Hematopoietic multipotent progenitor cell treated with erythropoietin and hydrocortisone succinate and interleukin-3 and kit ligand, for 4 days (in vitro differentiated cells): Measurements from ENCODE around the gene ASB4.
A peak's percentile ranks its signal among the peaks of the same experiment; 100 is the strongest.
"Not testable (repeated sequence)": the region's sequence is repeated elsewhere in the genome, so short reads cannot be mapped to it uniquely, and the experiment has no call there.

Experiments
- DNase-seq: peaks from one replicate; pipeline ENCODE4 v3.0.0-alpha.2; 2015

ASB4 gene

GRCh38 chr7:95485391-95486123 is at the start of gene ASB4:
Gene ASB4 (plus strand): TSS chr7:95485943. CDS start chr7:95485972, 29 bp downstream.
- DNase-seq: no peak

- peak; percentile 33 for DNase-seq
Observed at GRCh38 chr7:95436407-95436806, 49.3 kb upstream of the ASB4 start.

DNA sequence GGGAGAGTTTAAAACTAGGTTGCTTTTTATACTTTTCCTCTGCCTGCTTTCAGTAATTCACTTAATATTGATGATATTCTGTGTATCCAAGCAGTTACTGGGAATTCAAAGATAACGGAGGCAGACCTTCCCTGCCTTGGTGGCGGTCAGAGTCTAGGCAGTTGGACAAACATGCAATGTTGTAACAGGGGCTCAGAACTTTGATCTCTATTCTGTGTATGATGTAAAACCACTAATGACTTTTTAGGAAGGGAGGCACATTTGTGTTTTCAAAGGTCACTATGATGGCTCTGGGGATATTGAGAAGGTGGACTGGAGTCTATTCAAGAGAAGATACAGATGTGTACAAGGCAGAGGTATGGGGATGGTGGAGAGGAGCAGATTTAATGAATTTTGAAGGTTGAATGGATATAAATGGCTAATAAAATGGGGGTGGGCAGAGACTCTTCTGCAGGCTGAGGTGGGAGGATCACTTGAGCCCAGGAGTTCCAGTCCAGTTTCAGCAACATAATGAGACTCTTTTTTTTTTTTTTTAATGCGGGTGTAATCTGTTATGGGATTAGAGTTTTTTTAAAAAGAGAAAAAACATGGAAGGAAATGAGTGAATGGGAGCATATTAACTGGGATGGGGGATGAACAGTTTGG is 45.2 kb upstream of the ASB4 start:
- DNase-seq: no peak

GRCh38 chr7:95441042-95441823 is 44.5 kb upstream of the ASB4 start:
- DNase-seq: no peak

DNA sequence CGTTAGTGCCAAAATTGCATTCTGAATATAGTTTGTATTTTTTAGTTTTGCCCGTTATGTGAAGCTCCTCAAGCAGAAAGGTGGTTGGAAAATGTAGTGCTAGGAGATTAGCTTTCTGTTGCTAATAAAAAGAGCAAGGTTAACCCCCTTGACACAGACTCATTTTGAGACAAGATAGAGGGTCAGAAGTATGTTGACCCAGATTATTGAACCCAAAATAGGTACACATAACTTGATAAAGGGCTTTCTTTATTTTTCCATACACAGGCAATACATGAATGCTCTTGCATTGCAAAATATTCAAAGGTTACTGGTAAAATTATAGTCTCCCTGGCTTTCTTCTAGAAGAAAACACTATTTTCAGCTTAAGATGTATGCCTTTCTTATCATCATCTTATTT is 40.9 kb upstream of the ASB4 start:
- DNase-seq: no peak

- DNase-seq: peak; percentile 23
Observed at GRCh38 chr7:95446618-95447017, 39.1 kb upstream of the ASB4 start.

GRCh38 chr7:95454438-95455045 is 31.2 kb upstream of the ASB4 start:
- DNase-seq: no peak

GRCh38 chr7:95457947-95458346 is 27.8 kb upstream of the ASB4 start:
- DNase-seq: no peak

GRCh38 chr7:95460653-95461052 is 25.1 kb upstream of the ASB4 start:
- DNase-seq: not testable (repeated sequence)

- DNase-seq: no peak
Observed at GRCh38 chr7:95467912-95468607, 17.7 kb upstream of the ASB4 start.

GRCh38 chr7:95469187-95469586 is 16.6 kb upstream of the ASB4 start:
- no peak for DNase-seq

- no peak for DNase-seq
Observed at GRCh38 chr7:95469848-95470247, 15.9 kb upstream of the ASB4 start.

GRCh38 chr7:95470452-95470851 is 15.3 kb upstream of the ASB4 start:
- DNase-seq: peak; percentile 62

- no peak for DNase-seq
Observed at GRCh38 chr7:95471071-95471470, 14.7 kb upstream of the ASB4 start.

- DNase-seq: no peak
Observed at GRCh38 chr7:95472581-95473161, 13.1 kb upstream of the ASB4 start.

DNA sequence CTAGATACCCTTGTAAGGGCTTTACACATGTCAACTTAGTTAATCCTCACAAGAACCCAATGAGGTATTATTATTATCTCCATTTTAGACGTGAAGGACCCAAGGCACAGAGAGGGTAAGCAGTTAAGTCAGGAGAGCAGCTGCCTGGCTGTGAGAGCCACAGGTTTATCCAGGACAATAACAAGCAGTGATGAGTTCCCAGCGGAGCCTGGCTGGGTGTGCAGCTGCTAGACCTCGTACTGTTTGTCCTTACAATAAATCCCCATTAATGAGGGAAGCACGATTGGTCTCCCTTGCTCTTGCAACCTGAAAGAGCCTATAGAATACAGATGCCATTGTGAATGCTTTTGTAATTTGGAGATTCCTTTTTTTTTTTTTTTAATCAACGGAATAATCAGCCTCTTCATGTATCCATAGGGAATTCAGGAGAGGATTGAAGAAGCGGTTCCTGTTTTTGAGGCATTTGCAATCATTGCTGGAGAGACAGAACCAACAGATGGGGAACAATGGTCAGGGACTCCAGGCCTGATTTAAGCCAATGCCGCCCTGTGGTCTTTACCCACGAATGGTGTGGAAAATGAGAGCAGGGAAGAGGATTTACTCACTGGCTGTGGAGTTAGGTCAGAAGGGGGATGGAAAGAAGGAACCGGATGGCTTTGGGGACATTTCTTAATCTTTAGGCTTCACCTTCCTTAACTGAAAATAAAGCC is 12.3 kb upstream of the ASB4 start:
- no peak for DNase-seq

GRCh38 chr7:95476072-95476847 is 9.5 kb upstream of the ASB4 start:
- no peak for DNase-seq

GRCh38 chr7:95476904-95477594 is 8.7 kb upstream of the ASB4 start:
- peak; percentile 84 for DNase-seq

- peak; percentile 54 for DNase-seq
Observed at GRCh38 chr7:95478272-95479037, 7.3 kb upstream of the ASB4 start.
